Prostate gland (tissue), 2 donors: Measurements from ENCODE around the gene ADAMTS12.

Source experiments
- CTCF ChIP-seq, 4 experiments: fragments of 200-600 bp in 2 of 4; fragments of 450-650 bp in 2 of 4; sonication (generic) in 2 of 4; IDR thresholded peaks; 1 replicate in 3 of 4; 2 replicates in 1 of 4; pipeline ENCODE4 v1.5.1; 2016 to 2019; ENCODE audit warnings: antibody characterized with exemption in 4 of 4, mild to moderate bottlenecking in 2 of 4, moderate library complexity in 2 of 4
- POLR2A ChIP-seq: fragments of 450-650 bp; IDR thresholded peaks from one replicate; pipeline ENCODE4 v1.6.1; 2016; ENCODE audit warnings: antibody characterized with exemption, mild to moderate bottlenecking
- POLR2AphosphoS5 ChIP-seq: sonication (generic); formaldehyde crosslinking; IDR thresholded peaks from one replicate; pipeline ENCODE4 v1.6.1; 2017; ENCODE audit warnings: antibody characterized with exemption

GRCh38 chr5:33785571-33785970, 106.2 kb downstream of the ADAMTS12 start:
- no peak for TF ChIP-seq CTCF (IDR thresholded peaks at IDR 0.05)
- no peak for TF ChIP-seq POLR2A
- TF ChIP-seq POLR2AphosphoS5 = no peak
